A549 (cell line): ENCODE data around the gene OR10A5. TPM values are rescaled to one million over a fixed set of nuclear protein-coding genes. Genes with fewer than 3 reads are reported as not detected.
"Not testable (repeated sequence)": the region's sequence is repeated elsewhere in the genome, so short reads cannot be mapped to it uniquely, and the experiment has no call there.

ENCODE experiments used
- ATAC-seq, 2 experiments: fragments of 200-7000 bp in 1 of 2; fragments of >200 bp in 1 of 2; cut with Nextera tagmentation in 1 of 2; cut with Tn5 transposase in 1 of 2; 3 replicates each; pipeline versions ENCODE4 v1.8.0 to v1.9.1; 2018 to 2020; ENCODE audit warnings: mild to moderate bottlenecking in 1 of 2, moderate library complexity in 1 of 2
- CTCF ChIA-PET: fragments of 300-600 bp; sonication (Branson Sonifier 250); formaldehyde crosslinking; extraction: SDS; loops from one replicate; lab custom pipeline; 2021; ENCODE audit warnings: antibody characterized with exemption, inconsistent platforms; lab: Yijun Ruan, JAX
- POLR2A ChIA-PET: fragments of 350-600 bp; formaldehyde crosslinking; extraction: SDS; loops from one replicate; lab custom pipeline; 2021; ENCODE audit warnings: antibody characterized with exemption, inconsistent platforms; lab: Yijun Ruan, JAX
- DNase-seq, 2 experiments: peaks; one replicate each; pipeline versions ENCODE4 v3.0.0 to v3.0.0-alpha.2; 2011 to 2016; ENCODE audit warnings: low read depth in 1 of 2, low spot score in 1 of 2
- FAIRE-seq: peaks from 2 replicates; lab custom pipeline; 2011; peaks lifted over from hg19 to GRCh38; lab: Jason Lieb, UNC
- H3K27ac ChIP-seq, 2 experiments: fragments of >200 bp; sonication (Bioruptor Twin); formaldehyde crosslinking; 3 replicates each; pipeline ENCODE4 v1.5.1; 2016 to 2017
- H3K4me1 ChIP-seq: fragments of >200 bp; sonication (Bioruptor Twin); formaldehyde crosslinking; 3 replicates; pipeline ENCODE4 v1.6.1; 2016
- H3K4me2 ChIP-seq: fragments of >200 bp; sonication (Bioruptor Twin); formaldehyde crosslinking; 3 replicates; pipeline ENCODE4 v1.6.1; 2016
- H3K4me3 ChIP-seq: fragments of >200 bp; sonication (Bioruptor Twin); formaldehyde crosslinking; 3 replicates; pipeline ENCODE4 v1.5.1; 2016
- H3K9me3 ChIP-seq: fragments of >200 bp; sonication (Bioruptor Twin); formaldehyde crosslinking; 3 replicates; pipeline ENCODE4 v1.6.1; 2016
- BCL3 ChIP-seq: fragments of >200 bp; sonication (Bioruptor Twin); formaldehyde crosslinking; IDR thresholded peaks from 3 replicates; pipeline ENCODE4 v1.6.1; 2016
- CHD2 ChIP-seq: fragments of 150-350 bp; IDR thresholded peaks from 2 replicates; pipeline ENCODE4 v1.6.1; 2014; ENCODE audit warnings: low read length; ENCODE audit not compliant: partially characterized antibody
- HES2 ChIP-seq: fragments of >200 bp; sonication (Bioruptor Twin); formaldehyde crosslinking; IDR thresholded peaks from 2 replicates; pipeline ENCODE4 v1.6.1; 2016
- HEYL ChIP-seq: fragments of 250-450 bp; sonication (Bioruptor Pico); IDR thresholded peaks from 2 replicates; pipeline ENCODE4 v1.8.0; 2021; ENCODE audit warnings: mild to moderate bottlenecking, moderate library complexity
- HOXA7 ChIP-seq: fragments of 250-450 bp; sonication (Bioruptor Pico); IDR thresholded peaks from 2 replicates; pipeline ENCODE4 v1.5.0; 2020; ENCODE audit warnings: mild to moderate bottlenecking, moderate library complexity
- JUNB ChIP-seq: fragments of >200 bp; sonication (Bioruptor Twin); formaldehyde crosslinking; IDR thresholded peaks from 2 replicates; pipeline ENCODE4 v1.6.1; 2016
- MAX ChIP-seq: IDR thresholded peaks from 2 replicates; pipeline ENCODE4 v1.6.1; 2012
- NPAS2 ChIP-seq: fragments of 250-450 bp; sonication (Bioruptor Pico); IDR thresholded peaks from 2 replicates; pipeline ENCODE4 v1.8.0; 2022; ENCODE audit warnings: mild to moderate bottlenecking, moderate library complexity, borderline replicate concordance
- RAD21 ChIP-seq, 2 experiments: fragments of >200 bp in 1 of 2; sonication (Bioruptor Twin) in 1 of 2; formaldehyde crosslinking in 1 of 2; IDR thresholded peaks in 1 of 2; conservative IDR thresholded peaks in 1 of 2; 2 replicates in 1 of 2; 3 replicates in 1 of 2; pipeline ENCODE4 v1.6.1; 2012 to 2018; ENCODE audit warnings: inconsistent platforms in 1 of 2
- RARB ChIP-seq: fragments of 250-450 bp; sonication (Bioruptor Pico); IDR thresholded peaks from 2 replicates; pipeline ENCODE4 v1.8.0; 2021; ENCODE audit warnings: mild to moderate bottlenecking, moderate library complexity
- RCOR1 ChIP-seq: fragments of 150-350 bp; IDR thresholded peaks from 2 replicates; pipeline ENCODE4 v1.6.1; 2014; ENCODE audit warnings: antibody characterized with exemption, low read length, low read depth
- RFX5 ChIP-seq: fragments of 450-650 bp; IDR thresholded peaks from 2 replicates; pipeline ENCODE4 v1.7.1; 2014; ENCODE audit warnings: antibody characterized with exemption, mild to moderate bottlenecking, moderate library complexity
- SMC3 ChIP-seq: fragments of >200 bp; sonication (Bioruptor Twin); formaldehyde crosslinking; IDR thresholded peaks from 3 replicates; pipeline ENCODE4 v1.6.1; 2018; ENCODE audit warnings: inconsistent platforms
- SREBF2 ChIP-seq: fragments of 450-650 bp; IDR thresholded peaks from 2 replicates; pipeline ENCODE4 v1.6.1; 2014; ENCODE audit warnings: mild to moderate bottlenecking, moderate library complexity
- TP53 ChIP-seq: fragments of 250-450 bp; sonication (Bioruptor Pico); IDR thresholded peaks from 2 replicates; pipeline ENCODE4 v1.5.0; 2021; ENCODE audit warnings: mild to moderate bottlenecking, moderate library complexity
- ZNF302 ChIP-seq: fragments of 250-450 bp; sonication (Bioruptor Pico); IDR thresholded peaks from 2 replicates; pipeline ENCODE4 v1.9.0; 2021; ENCODE audit warnings: inconsistent platforms, mild to moderate bottlenecking, moderate library complexity
- ZSCAN20 ChIP-seq: fragments of 250-450 bp; sonication (Bioruptor Pico); IDR thresholded peaks from 2 replicates; pipeline ENCODE4 v1.8.0; 2022; ENCODE audit warnings: mild to moderate bottlenecking, moderate library complexity
- WGBS: methylation state at CpG from one replicate; pipeline ENCODE4 v1.1.6; 2017; ENCODE audit errors: missing lambda C conversion rate; 5-methylcytosine and 5-hydroxymethylcytosine counted together
- polyA minus RNA-seq: library from RNA; depleted of rRNA, polyadenylated mRNA; stranded (reverse); fragments of >200 nt; gene quantifications from 2 replicates; pipeline ENCODE4 v1.2.3, GENCODE V29; 2011; rRNA and poly(A)+ RNA removed
- polyA plus RNA-seq, 4 experiments: library from polyadenylated mRNA; depleted of rRNA in 3 of 4; stranded (reverse); fragments of >200 nt; fragmentation: RNase III in 1 of 4; extraction: RNeasy Plus Mini Kit Qiagen cat#74134 plus additional on column Dnase treatment in 1 of 4; gene quantifications; 2 replicates in 3 of 4; 3 replicates in 1 of 4; pipeline ENCODE4 v1.2.3, GENCODE V29; 2011 to 2017
- TF ChIP-seq, protein P1 (sequence below): IDR thresholded peaks from 2 replicates; pipeline ENCODE4 v1.6.1; 2012
- TF ChIP-seq, protein P2 (sequence below): fragments of >200 bp; sonication (Bioruptor Twin); formaldehyde crosslinking; IDR thresholded peaks from 3 replicates; pipeline ENCODE4 v1.5.1; 2016

OR10A5 gene
- not detected in 2 replicates for polyA plus RNA-seq (2011; rRNA removed)
- polyA plus RNA-seq (2012; cell fraction: cytosol; rRNA removed): not detected in 2 replicates
- polyA plus RNA-seq (2012; cell fraction: nucleus; rRNA removed): not detected in 2 replicates
- polyA plus RNA-seq (2017; fragmentation: RNase III; extraction: RNeasy Plus Mini Kit Qiagen cat#74134 plus additional on column Dnase treatment): not detected in 3 replicates
- not detected in 2 replicates for polyA minus RNA-seq

DNA sequence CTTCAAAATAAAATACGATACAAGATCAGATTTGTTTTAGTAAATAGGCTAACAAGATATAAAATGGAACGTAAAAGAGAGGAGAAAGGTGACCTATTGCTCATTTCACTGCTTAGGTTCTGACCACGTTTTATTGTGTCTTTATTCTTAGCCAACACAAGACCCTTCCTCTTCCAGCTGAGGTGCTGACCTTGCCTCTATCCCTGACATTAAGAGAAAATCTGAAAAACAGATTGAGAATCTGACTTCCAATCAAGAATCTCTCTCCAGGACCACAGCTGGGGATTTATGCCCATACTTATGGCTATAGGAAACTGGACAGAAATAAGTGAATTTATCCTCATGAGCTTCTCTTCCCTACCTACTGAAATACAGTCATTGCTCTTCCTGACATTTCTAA is at the start of gene OR10A5:
Gene OR10A5, plus strand, starts transcription at position 301 of the 400 bp plus-strand sequence. Its CDS starts 0 bp downstream, at position 301.
- CTCF ChIA-PET: no interaction called here
- H3K9me3 ChIP-seq: no peaks in the 10 kb centered on the region
- H3K4me1 ChIP-seq: no peaks in the 10 kb centered on the region
- FAIRE-seq: no peak
- WGBS: under 1% methylated on average over 3 of the region's 3 CpGs
- TF ChIP-seq ZNF302 (CRISPR knock-in tag) (no peak), SREBF2 (no peak), HEYL (CRISPR knock-in tag) (no peak), CHD2 (no peak), TP53 (no peak), HES2 (no peak), MAX (no peak), HOXA7 (CRISPR knock-in tag) (no peak)
- TF ChIP-seq, protein P1, sequence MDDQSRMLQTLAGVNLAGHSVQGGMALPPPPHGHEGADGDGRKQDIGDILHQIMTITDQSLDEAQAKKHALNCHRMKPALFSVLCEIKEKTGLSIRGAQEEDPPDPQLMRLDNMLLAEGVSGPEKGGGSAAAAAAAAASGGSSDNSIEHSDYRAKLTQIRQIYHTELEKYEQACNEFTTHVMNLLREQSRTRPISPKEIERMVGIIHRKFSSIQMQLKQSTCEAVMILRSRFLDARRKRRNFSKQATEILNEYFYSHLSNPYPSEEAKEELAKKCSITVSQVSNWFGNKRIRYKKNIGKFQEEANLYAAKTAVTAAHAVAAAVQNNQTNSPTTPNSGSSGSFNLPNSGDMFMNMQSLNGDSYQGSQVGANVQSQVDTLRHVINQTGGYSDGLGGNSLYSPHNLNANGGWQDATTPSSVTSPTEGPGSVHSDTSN: no peak
- TF ChIP-seq, all 56 proteins: peak for 0
- POLR2A ChIA-PET: no interaction called here
- Histone ChIP-seq H3K4me3 (no peak within 1 kb of the TSS), H3K27ac (no peak within 1 kb of the TSS), H3K4me2 (no peak within 1 kb of the TSS)
- ATAC-seq (no peak), DNase-seq (no peak)

DNA sequence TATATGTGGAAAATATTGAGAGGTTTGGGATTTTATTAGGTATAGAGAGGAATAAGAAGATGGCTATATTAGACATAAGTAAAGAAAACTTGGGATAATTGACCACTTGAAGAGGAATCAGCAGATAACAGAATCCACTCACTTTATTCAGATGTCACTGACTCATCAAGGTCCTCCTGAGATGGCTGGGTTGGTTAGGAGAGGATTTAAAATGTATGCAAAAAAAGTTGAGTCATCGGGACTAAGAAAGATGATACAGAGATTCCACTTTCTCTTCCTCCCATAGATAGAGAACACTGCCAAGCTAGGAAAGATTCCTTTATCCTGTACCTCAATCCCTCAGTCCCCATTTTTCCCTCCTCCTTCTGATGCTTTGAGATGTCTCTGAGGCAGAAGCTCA is 46.1 kb upstream of the OR10A5 start, which contains the start of gene OR6A2:
Gene OR6A2, minus strand, starts transcription at position 288 of the 400 bp plus-strand sequence. CDS start 3,981 bp downstream, outside the sequence.
- WGBS: 0% methylated on average over 1 of the region's 1 CpG
- Histone ChIP-seq H3K4me2 (no peak within 1 kb of the TSS), H3K27ac (no peak within 1 kb of the TSS), H3K9me3 (no peaks in the 10 kb centered on the region), H3K4me1 (no peaks in the 10 kb centered on the region), H3K4me3 (no peak within 1 kb of the TSS)
- TF ChIP-seq RFX5 (no peak), JUNB (no peak), RARB (no peak), ZSCAN20 (CRISPR knock-in tag) (no peak), RCOR1 (no peak), NPAS2 (CRISPR knock-in tag) (no peak), BCL3 (no peak)
- DNase-seq: no peak
- ATAC-seq: no peak
- ChIA-PET POLR2A (no interaction called here), CTCF (interaction anchor here (1.5 kb wide), 1 partner anchor 9 kb away, joined by 3 read pairs; no protein-coding TSS in a partner anchor)
- FAIRE-seq: no peak

DNA sequence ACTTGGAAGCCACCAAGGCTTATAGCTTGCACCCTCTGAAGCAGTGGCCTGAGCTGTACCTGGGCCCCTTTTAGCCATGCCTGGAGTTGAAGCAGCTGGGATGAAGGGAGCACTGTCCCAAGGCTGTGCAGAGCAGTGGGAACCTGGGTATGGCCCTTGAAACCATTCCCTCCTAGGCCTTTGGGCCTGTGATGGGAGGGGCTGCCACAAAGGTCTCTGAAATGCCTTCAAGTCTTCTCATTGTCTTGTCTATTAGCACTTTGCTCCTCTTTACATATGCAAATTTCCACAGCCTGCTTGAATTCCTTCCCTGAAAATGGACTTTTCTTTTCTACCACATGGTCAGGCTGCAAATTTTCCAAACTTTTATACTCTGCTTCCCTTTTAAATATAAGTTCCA is 44.4 kb upstream of the OR10A5 start:
- POLR2A ChIA-PET, H3K4me1 ChIP-seq, FAIRE-seq, H3K27ac ChIP-seq, H3K4me2 ChIP-seq, CTCF ChIA-PET, H3K9me3 ChIP-seq, DNase-seq, H3K4me3 ChIP-seq, ATAC-seq: not testable (repeated sequence)

- CTCF ChIA-PET: interaction anchor here (0.8 to 2.4 kb wide), 8 partner anchors 9 to 1290 kb away, joined by 3 to 23 read pairs (median 4); partner anchors contain the start of gene OR10A2
- POLR2A ChIA-PET: no interaction called here
- no peak overlapping the region for H3K27ac ChIP-seq
- no peak overlapping the region for H3K4me3 ChIP-seq
- H3K9me3 ChIP-seq: no peaks in the 10 kb centered on the region
- WGBS: 4% methylated on average over 6 of the region's 6 CpGs
- TF ChIP-seq, protein P2, sequence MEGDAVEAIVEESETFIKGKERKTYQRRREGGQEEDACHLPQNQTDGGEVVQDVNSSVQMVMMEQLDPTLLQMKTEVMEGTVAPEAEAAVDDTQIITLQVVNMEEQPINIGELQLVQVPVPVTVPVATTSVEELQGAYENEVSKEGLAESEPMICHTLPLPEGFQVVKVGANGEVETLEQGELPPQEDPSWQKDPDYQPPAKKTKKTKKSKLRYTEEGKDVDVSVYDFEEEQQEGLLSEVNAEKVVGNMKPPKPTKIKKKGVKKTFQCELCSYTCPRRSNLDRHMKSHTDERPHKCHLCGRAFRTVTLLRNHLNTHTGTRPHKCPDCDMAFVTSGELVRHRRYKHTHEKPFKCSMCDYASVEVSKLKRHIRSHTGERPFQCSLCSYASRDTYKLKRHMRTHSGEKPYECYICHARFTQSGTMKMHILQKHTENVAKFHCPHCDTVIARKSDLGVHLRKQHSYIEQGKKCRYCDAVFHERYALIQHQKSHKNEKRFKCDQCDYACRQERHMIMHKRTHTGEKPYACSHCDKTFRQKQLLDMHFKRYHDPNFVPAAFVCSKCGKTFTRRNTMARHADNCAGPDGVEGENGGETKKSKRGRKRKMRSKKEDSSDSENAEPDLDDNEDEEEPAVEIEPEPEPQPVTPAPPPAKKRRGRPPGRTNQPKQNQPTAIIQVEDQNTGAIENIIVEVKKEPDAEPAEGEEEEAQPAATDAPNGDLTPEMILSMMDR: peak; percentile 45
- TF ChIP-seq RARB: no peak
- TF ChIP-seq ZSCAN20 (CRISPR knock-in tag): no peak
- TF ChIP-seq RAD21 (conservative IDR thresholded peaks at IDR 0.05 in 1 of 2, IDR thresholded peaks at IDR 0.05 in 1 of 2): peak in 1 of 2 experiments; percentile 50; a peak in 2 of 5 replicates
- 0 out of 3 replicates have a peak, but pooled peaks have one; percentile 13 for TF ChIP-seq SMC3
- no peaks in the 10 kb centered on the region for H3K4me1 ChIP-seq
- no peak overlapping the region for H3K4me2 ChIP-seq
- ATAC-seq (peak; percentile 43 to 84; a peak in 4 of 6 replicates), FAIRE-seq (no peak), DNase-seq (peak; percentile 35 to 43)
These were observed 33.0 kb upstream of the OR10A5 start for GRCh38 chr11:6812390-6813005.
